Epithelial cell of proximal tubule (primary cell): Measurements from ENCODE around the gene RBM19. TPM values are rescaled to one million over a fixed set of nuclear protein-coding genes. Genes with fewer than 3 reads are reported as not detected.

Experiments used
- DNase-seq: peaks from one replicate; pipeline ENCODE4 v3.0.0-alpha.2; 2011; ENCODE audit warnings: low read depth
- H3K4me3 ChIP-seq: 2 replicates; pipeline ENCODE4 v1.5.1; 2011; ENCODE audit warnings: low read depth, mild to moderate bottlenecking, low read length
- CTCF ChIP-seq: conservative IDR thresholded peaks from 2 replicates; pipeline ENCODE4 v1.5.1; 2012; ENCODE audit warnings: low read depth, mild to moderate bottlenecking, low read length
- total RNA-seq: library from RNA; depleted of rRNA; stranded (reverse); fragments of >200 nt; gene quantifications from 2 replicates; pipeline ENCODE4 v1.2.3, GENCODE V29; 2015

The RBM19 gene
- total RNA-seq, 1 donor from 2014 or later, result 26.5 TPM

- DNase-seq, result no peak
- no peak overlapping the region for H3K4me3 ChIP-seq
- TF ChIP-seq CTCF, result no peak
Observed at GRCh38 chr12:113945174-113946173, 20.7 kb downstream of the RBM19 start.

- H3K4me3 ChIP-seq, result no peak overlapping the region
- no peak for DNase-seq
- TF ChIP-seq CTCF, result no peak
Observed at GRCh38 chr12:113942209-113942608, 23.9 kb downstream of the RBM19 start.

GRCh38 chr12:113941208-113941486 lies 25.0 kb downstream of the RBM19 start:
- no peak for DNase-seq
- no peak for TF ChIP-seq CTCF
- H3K4me3 ChIP-seq, result no peak overlapping the region

- DNase-seq, result no peak
- TF ChIP-seq CTCF, result no peak
- H3K4me3 ChIP-seq, result no peak overlapping the region
Observed at GRCh38 chr12:113940357-113941207, 25.5 kb downstream of the RBM19 start.

GRCh38 chr12:113939867-113940266 lies 26.3 kb downstream of the RBM19 start:
- no peak for TF ChIP-seq CTCF
- no peak for DNase-seq
- no peak overlapping the region for H3K4me3 ChIP-seq

GRCh38 chr12:113938471-113938870 lies 27.7 kb downstream of the RBM19 start:
- H3K4me3 ChIP-seq, result no peak overlapping the region
- no peak for TF ChIP-seq CTCF
- DNase-seq, result no peak
